GM21526 (cell line): ENCODE data around the gene AHR.
"Not testable (repeated sequence)": the region's sequence is repeated elsewhere in the genome, so short reads cannot be mapped to it uniquely, and the experiment has no call there.

Experiments used
- ATAC-seq: cut with Tn5 transposase; IDR thresholded peaks from one replicate; pipeline ENCODE4 v1.9.1; 2021; ENCODE audit warnings: moderate library complexity; ENCODE audit not compliant: unreplicated experiment, low FRiP score

AHR gene

DNA sequence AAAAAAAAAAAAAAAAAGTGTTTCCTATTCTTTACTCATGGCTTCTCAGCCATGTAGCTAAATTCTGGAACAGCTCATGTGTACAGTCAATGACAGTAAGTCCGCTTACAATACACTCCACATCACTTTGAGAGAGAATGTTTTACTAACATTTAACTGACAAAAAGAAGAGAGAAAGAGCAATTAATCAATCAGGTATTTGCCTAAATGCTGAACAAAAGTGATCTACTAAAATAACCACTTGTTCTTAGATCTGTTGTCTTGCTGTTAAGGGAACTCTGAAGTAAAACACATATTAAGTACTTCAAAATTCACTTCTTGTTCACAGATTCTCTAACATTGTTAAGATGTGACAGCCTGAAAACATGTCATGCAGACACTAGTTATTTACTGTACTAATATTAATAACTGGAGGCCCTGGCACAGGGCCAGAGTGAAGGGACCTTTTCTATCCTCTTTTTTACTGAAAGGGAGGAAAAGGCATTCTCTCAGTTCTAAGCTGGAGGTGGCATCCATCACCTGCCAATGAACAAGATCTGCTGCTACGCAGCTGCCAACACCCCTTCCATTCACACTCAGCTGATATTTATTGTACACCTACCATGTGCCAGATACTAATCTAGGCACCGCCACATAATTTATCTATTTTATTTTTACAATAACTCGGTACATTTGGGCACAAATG, 72.6 kb downstream of the AHR start:
- no peak for ATAC-seq

- ATAC-seq: no peak
Measured at GRCh38 chr7:17371671-17372524, 73.4 kb downstream of the AHR start.

GRCh38 chr7:17374157-17374556, 75.7 kb downstream of the AHR start:
- no peak for ATAC-seq

- no peak for ATAC-seq
Measured at GRCh38 chr7:17374654-17375053, 76.2 kb downstream of the AHR start.

GRCh38 chr7:17376595-17376994, 78.1 kb downstream of the AHR start:
- ATAC-seq: no peak

DNA sequence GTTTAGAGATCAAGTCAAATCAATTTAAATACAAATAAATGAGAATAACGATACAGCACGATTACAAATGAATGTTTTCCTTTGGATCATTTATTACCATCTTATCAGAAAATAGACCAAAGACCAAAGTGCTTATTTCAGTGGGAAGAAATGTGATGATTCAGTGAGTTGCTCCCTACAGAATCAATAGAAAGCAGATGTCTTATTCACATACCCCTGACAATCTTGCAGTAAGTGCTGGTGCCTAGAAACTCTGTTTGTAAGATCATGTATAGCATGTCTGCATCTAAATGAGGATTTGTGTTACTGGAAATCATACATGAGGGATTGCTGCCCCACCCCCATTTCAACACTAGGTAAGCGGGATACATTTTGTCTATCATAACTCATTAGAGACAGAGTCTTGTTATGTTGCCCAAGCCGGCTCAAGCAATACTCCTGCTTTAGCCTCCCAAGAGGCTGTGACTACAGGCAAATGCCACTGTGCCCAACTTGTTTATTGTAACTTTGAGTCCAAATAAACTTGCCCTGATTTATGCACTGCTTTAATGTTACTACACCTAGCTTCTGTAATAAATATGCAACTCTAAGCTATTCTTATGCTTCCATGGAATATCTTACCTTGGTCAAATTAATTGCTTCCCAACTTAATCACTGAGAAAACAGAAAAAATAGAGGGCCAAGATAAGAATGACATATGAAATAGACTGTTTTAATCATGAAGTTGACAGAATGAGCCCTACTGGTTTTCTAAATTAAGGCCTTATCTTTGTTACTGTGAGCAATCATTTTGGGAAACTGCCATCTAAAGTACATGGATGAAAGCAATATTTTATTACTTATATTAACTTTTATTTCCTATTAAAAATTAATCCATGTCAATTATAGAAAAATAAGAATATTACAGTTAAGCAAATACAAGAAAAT, 82.5 kb downstream of the AHR start:
- no peak for ATAC-seq

DNA sequence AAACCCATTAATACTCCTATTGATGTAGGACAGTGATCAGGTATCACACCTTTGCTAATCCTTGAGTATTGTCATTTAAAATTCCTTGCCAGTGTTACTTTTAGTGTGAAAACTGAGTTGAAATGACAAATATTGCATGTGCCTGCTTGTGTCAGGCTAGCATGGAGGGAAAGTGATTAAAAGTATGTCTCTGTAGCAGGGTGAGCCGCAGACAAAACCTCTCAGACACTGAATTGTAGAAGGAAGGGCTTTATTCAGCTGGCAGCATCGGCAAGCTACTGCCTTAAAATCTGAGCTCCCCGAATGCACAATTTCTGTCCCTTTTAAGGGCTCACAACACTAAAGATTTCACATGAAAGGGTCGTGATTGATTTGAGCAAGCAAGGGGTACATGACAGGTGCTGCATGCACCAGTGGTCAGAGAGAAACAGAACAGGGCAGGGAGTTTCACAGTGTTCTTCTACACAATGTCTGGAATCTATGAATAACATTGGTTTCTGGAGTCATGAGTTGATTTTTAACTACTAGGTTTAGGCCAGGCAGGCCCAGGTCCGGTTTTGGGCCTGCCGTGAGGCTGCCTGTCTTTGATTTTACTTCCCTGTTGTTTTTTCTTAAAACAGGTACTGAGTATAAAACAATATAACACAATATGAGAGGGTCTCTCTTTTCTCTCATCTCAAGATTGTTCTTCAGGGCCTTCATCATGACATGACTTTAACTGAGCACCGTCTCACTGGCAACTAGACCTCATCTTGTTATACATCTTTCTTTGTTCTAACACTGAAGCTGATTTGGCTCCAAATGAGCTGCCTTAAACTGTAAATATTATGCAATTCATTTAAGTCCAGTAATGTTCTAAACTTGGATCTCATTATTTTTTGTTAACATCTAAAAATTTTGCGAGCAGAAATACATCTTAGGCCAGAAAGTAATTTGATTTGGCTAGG, 84.2 kb downstream of the AHR start:
- ATAC-seq: not testable (repeated sequence)

GRCh38 chr7:17384400-17384799, 85.9 kb downstream of the AHR start:
- ATAC-seq: no peak

DNA sequence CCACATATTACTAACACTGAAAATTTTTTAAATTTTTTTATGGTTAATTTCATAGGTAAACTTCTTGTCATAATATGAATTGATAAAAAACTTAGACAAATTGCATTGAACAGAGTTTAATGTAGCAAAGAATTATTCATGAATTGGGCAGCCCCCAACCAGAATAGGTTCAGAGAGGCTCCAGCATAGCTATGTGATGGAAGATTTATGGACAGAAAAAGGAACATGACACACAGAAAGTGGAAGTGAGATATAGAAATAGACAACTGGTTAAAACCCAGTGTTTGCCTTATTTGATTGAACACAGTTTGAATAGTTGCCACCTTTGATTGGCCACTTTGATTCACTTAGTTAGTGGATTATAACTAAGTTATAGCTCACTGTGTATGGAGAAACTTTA, 87.2 kb downstream of the AHR start:
- ATAC-seq: no peak

- no peak for ATAC-seq
Measured at GRCh38 chr7:17390392-17390791, 91.9 kb downstream of the AHR start.

GRCh38 chr7:17391366-17391765, 92.9 kb downstream of the AHR start:
- ATAC-seq: no peak

GRCh38 chr7:17392846-17393245, 94.4 kb downstream of the AHR start:
- ATAC-seq: no peak

DNA sequence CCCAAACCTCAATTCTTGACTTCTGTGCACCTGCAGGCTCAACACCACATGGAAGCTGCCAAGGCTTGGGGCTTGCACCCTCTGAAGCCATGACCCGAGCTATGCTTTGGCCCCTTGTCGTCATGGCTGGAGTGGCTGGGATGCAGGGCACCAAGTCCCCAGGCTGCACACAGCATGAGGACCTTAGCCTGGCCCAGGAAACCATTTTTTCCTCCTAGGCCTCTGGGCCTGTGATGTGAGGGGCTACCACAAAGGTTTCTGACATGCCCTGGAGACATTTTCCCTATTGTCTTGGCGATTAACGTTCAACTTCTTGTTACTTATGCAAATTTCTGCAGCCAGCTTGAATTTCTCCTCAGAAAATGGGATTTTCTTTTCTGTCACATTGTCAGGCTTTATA, 96.1 kb downstream of the AHR start:
- ATAC-seq: not testable (repeated sequence)
